Fibroblast of mammary gland (primary cell): Measurements from ENCODE around the gene F8.
A peak's percentile ranks its signal among the peaks of the same experiment; 100 is the strongest.

Experiments used
- DNase-seq: peaks from one replicate; pipeline ENCODE4 v3.0.0-alpha.2; 2010; ENCODE audit warnings: low read depth
- H3K4me3 ChIP-seq: 2 replicates; pipeline ENCODE4 v1.5.1; 2011; ENCODE audit warnings: low read depth, mild to moderate bottlenecking, low read length, moderate library complexity; ENCODE audit not compliant: control insufficient read depth
- CTCF ChIP-seq: conservative IDR thresholded peaks from 2 replicates; pipeline ENCODE4 v1.5.1; 2011; ENCODE audit warnings: low read depth, low read length, inconsistent platforms; ENCODE audit not compliant: control insufficient read depth, insufficient read depth

F8 gene

GRCh38 chrX:154840856-154841255 lies 181.7 kb downstream of the F8 start:
- peak; percentile 54 for TF ChIP-seq CTCF
- peak; percentile 65 for DNase-seq
- no peak overlapping the region for H3K4me3 ChIP-seq

GRCh38 chrX:154836163-154836562 lies 186.4 kb downstream of the F8 start:
- TF ChIP-seq CTCF: no peak
- no peak for DNase-seq
- no peak overlapping the region for H3K4me3 ChIP-seq

GRCh38 chrX:154834562-154834961 lies 188.0 kb downstream of the F8 start, which contains the start of gene SMIM9:
TSS of gene SMIM9 (minus strand) at chrX:154834662. CDS start at chrX:154830856, 3,806 bp downstream.
- no peak for TF ChIP-seq CTCF
- no peak for DNase-seq

GRCh38 chrX:154833746-154834274 lies 188.7 kb downstream of the F8 start:
- H3K4me3 ChIP-seq: no peak overlapping the region
- DNase-seq: no peak
- no peak for TF ChIP-seq CTCF

More at GRCh38 chrX:154834562-154834961, 188.0 kb downstream of the F8 start, which contains the start of gene SMIM9:
- H3K4me3 ChIP-seq: no peak within 1 kb of the TSS

GRCh38 chrX:154829926-154830442 lies 192.5 kb downstream of the F8 start:
- H3K4me3 ChIP-seq: no peak overlapping the region
- TF ChIP-seq CTCF: no peak
- DNase-seq: no peak

- no peak for DNase-seq
- no peak for TF ChIP-seq CTCF
These were observed 193.4 kb downstream of the F8 start for GRCh38 chrX:154829134-154829533.

More at GRCh38 chrX:154829134-154829533, 193.4 kb downstream of the F8 start:
- no peak overlapping the region for H3K4me3 ChIP-seq
